HL-60/S4 treated with retinoic acid at 250 ng/mL for 4 days and 3 days (cell line): ENCODE results near the gene GOLGA6L2.

Source experiments
- in situ Hi-C: fragments of 300-500 bp; cut with MboI; formaldehyde crosslinking; loops from 2 replicates; pipeline ENCODE4 v1.7.0; 2022; ENCODE audit warnings: low sequenced_read_pairs

The GOLGA6L2 gene

DNA sequence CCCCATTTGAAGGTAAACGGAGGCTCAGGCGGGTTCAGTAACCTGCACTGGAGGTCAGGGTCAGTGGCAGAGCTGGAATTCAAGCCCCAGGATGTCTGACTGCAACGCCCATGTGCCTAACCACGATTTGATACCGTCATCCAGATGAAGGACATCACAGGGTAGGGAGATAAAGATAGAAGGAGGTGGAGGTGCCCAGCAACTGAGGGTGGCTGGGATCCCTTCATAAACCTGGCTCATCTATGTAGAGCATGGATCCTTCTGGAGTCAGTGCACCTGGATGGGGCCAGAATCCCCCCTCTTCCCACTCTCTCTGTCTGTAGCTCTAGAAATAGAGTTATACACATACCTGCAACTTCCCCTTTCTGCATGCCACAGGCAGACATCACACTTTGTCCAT lies 51.2 kb downstream of the GOLGA6L2 start:
- in situ Hi-C loops: no loop called here

DNA sequence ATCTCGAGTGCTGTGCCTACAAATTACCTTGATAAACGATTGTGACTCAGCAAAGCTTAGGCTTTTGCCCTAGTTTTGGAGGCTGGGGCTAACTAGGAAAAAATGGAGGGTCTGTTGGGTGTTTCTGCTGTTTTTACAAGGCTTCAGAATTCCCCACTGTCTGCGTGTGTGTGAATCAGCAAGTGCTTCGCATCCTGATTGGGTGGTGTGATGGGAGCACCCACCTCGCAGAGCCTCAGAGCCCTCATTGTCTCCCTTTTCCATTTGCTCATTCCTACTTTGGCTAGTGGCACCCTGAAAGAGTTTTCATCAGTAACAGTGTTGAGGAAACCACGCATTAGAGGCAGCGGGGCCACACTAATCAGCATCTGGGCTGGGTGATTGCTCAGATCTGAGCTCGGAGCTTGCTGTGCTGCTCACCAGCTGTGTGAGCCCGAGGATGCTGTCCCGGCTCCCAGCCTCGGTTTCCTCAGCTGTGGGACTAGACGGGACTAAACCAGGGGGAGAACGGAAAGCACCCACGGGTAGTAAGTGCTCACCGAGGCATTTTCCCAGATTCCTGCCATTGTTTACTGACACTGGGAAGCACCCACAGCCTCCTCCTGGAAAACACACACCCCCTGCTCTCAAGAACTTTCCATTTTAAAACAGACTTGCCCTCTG lies 51.9 kb downstream of the GOLGA6L2 start:
- in situ Hi-C loops: no loop called here
